ENCODE data around the gene TNFSF11.
"Not testable (repeated sequence)": the region's sequence is repeated elsewhere in the genome, so short reads cannot be mapped to it uniquely, and the experiment has no call there.

TNFSF11 gene

GRCh38 chr13:42559057-42559456, 14.9 kb upstream of the TNFSF11 start:
- no peak overlapping the region for H3K9ac ChIP-seq
- no peak overlapping the region for H2AFZ ChIP-seq
- H3K36me3 ChIP-seq (ENCODE audit: control insufficient read depth, insufficient read depth, low read length): no peaks in the 10 kb centered on the region
- H3K4me1 ChIP-seq: no peaks in the 10 kb centered on the region
- no peaks in the 10 kb centered on the region for H3K9me3 ChIP-seq (ENCODE audit: control insufficient read depth, low read length)
- no peak overlapping the region for H3K4me2 ChIP-seq (ENCODE audit: low read length)
- TF ChIP-seq CTCF (IDR thresholded peaks at IDR 0.05): no peak
- H3K27me3 ChIP-seq (ENCODE audit: control insufficient read depth, insufficient read depth, low read length): no peaks in the 10 kb centered on the region
- no peak overlapping the region for H3K4me3 ChIP-seq (ENCODE audit: low read depth, low read length)
- no peaks in the 10 kb centered on the region for H3K79me2 ChIP-seq
- H3K27ac ChIP-seq: no peak overlapping the region

- H2AFZ ChIP-seq; H3K9ac ChIP-seq; H3K4me2 ChIP-seq (ENCODE audit: low read length); H3K27ac ChIP-seq; H3K79me2 ChIP-seq; H3K9me3 ChIP-seq (ENCODE audit: control insufficient read depth, low read length); H3K36me3 ChIP-seq (ENCODE audit: control insufficient read depth, insufficient read depth, low read length); H3K4me3 ChIP-seq (ENCODE audit: low read depth, low read length); H3K4me1 ChIP-seq; H3K27me3 ChIP-seq (ENCODE audit: control insufficient read depth, insufficient read depth, low read length): not testable (repeated sequence)
Observed at GRCh38 chr13:42559573-42560218, 14.3 kb upstream of the TNFSF11 start.

- H3K9me3 ChIP-seq (ENCODE audit: control insufficient read depth, low read length); H3K36me3 ChIP-seq (ENCODE audit: control insufficient read depth, insufficient read depth, low read length); H3K27me3 ChIP-seq (ENCODE audit: control insufficient read depth, insufficient read depth, low read length); H3K79me2 ChIP-seq; H3K4me1 ChIP-seq; H3K27ac ChIP-seq; H3K4me2 ChIP-seq (ENCODE audit: low read length); H2AFZ ChIP-seq; H3K4me3 ChIP-seq (ENCODE audit: low read depth, low read length); H3K9ac ChIP-seq: not testable (repeated sequence)
Observed at GRCh38 chr13:42560320-42560719, 13.6 kb upstream of the TNFSF11 start.

- Histone ChIP-seq H3K79me2 (no peaks in the 10 kb centered on the region), H3K4me1 (no peaks in the 10 kb centered on the region), H3K4me3 (ENCODE audit: low read depth, low read length) (no peak overlapping the region), H3K27ac (no peak overlapping the region), H3K9me3 (ENCODE audit: control insufficient read depth, low read length) (no peaks in the 10 kb centered on the region), H3K4me2 (ENCODE audit: low read length) (no peak overlapping the region), H2AFZ (no peak overlapping the region), H3K36me3 (ENCODE audit: control insufficient read depth, insufficient read depth, low read length) (no peaks in the 10 kb centered on the region), H3K27me3 (ENCODE audit: control insufficient read depth, insufficient read depth, low read length) (no peaks in the 10 kb centered on the region), H3K9ac (no peak overlapping the region)
- no peak for TF ChIP-seq CTCF (IDR thresholded peaks at IDR 0.05)
Observed at GRCh38 chr13:42561752-42562467, 12.0 kb upstream of the TNFSF11 start.

GRCh38 chr13:42567906-42568305, 6.0 kb upstream of the TNFSF11 start:
- Histone ChIP-seq H3K27ac (no peak overlapping the region), H3K9ac (no peak overlapping the region), H3K36me3 (ENCODE audit: control insufficient read depth, insufficient read depth, low read length) (no peaks in the 10 kb centered on the region), H3K79me2 (no peaks in the 10 kb centered on the region), H3K9me3 (ENCODE audit: control insufficient read depth, low read length) (no peaks in the 10 kb centered on the region), H3K4me3 (ENCODE audit: low read depth, low read length) (no peak overlapping the region), H3K27me3 (ENCODE audit: control insufficient read depth, insufficient read depth, low read length) (no peaks in the 10 kb centered on the region), H3K4me1 (no peaks in the 10 kb centered on the region), H3K4me2 (ENCODE audit: low read length) (no peak overlapping the region), H2AFZ (no peak overlapping the region)
- no peak for TF ChIP-seq CTCF (IDR thresholded peaks at IDR 0.05)
